Measurements from ENCODE around the gene CP.

DNA sequence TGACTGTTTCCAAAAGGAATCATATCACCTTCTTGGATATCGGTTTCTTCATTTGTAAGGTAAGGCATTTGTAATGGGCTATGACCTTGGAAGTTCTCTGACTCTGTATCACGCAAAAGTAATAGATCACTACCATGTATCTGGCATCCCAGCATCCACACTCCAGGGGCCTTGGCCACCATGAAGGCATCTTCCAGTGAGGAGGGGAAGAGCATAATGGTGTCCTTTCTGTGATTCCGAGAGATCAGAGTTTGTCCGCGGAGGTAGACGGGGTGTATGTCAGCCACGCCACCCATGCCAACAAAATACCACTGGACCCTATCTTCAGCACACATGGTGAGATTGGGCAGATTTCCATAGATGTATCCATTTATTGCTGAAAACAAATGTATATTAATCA is 48.1 kb upstream of the CP start:
- TF ChIP-seq, protein P1, sequence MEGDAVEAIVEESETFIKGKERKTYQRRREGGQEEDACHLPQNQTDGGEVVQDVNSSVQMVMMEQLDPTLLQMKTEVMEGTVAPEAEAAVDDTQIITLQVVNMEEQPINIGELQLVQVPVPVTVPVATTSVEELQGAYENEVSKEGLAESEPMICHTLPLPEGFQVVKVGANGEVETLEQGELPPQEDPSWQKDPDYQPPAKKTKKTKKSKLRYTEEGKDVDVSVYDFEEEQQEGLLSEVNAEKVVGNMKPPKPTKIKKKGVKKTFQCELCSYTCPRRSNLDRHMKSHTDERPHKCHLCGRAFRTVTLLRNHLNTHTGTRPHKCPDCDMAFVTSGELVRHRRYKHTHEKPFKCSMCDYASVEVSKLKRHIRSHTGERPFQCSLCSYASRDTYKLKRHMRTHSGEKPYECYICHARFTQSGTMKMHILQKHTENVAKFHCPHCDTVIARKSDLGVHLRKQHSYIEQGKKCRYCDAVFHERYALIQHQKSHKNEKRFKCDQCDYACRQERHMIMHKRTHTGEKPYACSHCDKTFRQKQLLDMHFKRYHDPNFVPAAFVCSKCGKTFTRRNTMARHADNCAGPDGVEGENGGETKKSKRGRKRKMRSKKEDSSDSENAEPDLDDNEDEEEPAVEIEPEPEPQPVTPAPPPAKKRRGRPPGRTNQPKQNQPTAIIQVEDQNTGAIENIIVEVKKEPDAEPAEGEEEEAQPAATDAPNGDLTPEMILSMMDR (IDR thresholded peaks at IDR 0.05; ENCODE audit: low read length): no peak
- TF ChIP-seq EZH2 (IDR thresholded peaks at IDR 0.05; ENCODE audit: borderline replicate concordance, low read length): no peak

Measured in OCI-LY1 (cell line).